Psoas muscle (tissue), 8 donors: ENCODE results near the gene WDR13. TPM values are rescaled to one million over a fixed set of nuclear protein-coding genes. Genes with fewer than 3 reads are reported as not detected.

ENCODE experiments used
- ATAC-seq, 4 donors: fragments of 200-7000 bp; cut with Tn5 transposase; one replicate each; pipeline ENCODE4 v1.9.1; 2020; ENCODE audit warnings: moderate library complexity in 3 of 4, mild to moderate bottlenecking in 2 of 4
- DNase-seq, 2 donors: peaks; one replicate each; pipeline ENCODE4 v3.0.0-alpha.2; 2020
- H3K27ac ChIP-seq: fragments of 200-600 bp; one replicate; pipeline ENCODE4 v1.8.0; 2022
- H3K27me3 ChIP-seq, 3 donors: fragments of 200-600 bp in 1 of 3; one replicate each; pipeline versions ENCODE4 v1.6.1 to v1.8.0; 2013 to 2022; ENCODE audit warnings: low read length in 2 of 3, mild to moderate bottlenecking in 2 of 3, moderate library complexity in 1 of 3; ENCODE audit not compliant: insufficient read depth in 3 of 3
- H3K36me3 ChIP-seq, 2 donors: fragments of 200-600 bp in 1 of 2; one replicate each; pipeline versions ENCODE4 v1.6.1 to v1.8.0; 2013 to 2022; ENCODE audit warnings: low read depth in 1 of 2, mild to moderate bottlenecking in 1 of 2, moderate library complexity in 1 of 2; ENCODE audit not compliant: insufficient read depth in 1 of 2
- H3K4me1 ChIP-seq: fragments of 200-600 bp; one replicate; pipeline ENCODE4 v1.8.0; 2022
- H3K4me3 ChIP-seq: fragments of 200-600 bp; one replicate; pipeline ENCODE4 v1.8.0; 2022; ENCODE audit warnings: mild to moderate bottlenecking
- H3K9me3 ChIP-seq: fragments of 200-600 bp; one replicate; pipeline ENCODE4 v1.8.0; 2022
- WGBS, 3 donors: extraction: QIAGEN DNeasy Blood & Tissue Kit; methylation state at CpG; one replicate each; pipeline versions ENCODE4 v1.1.6 to v1.1.7; 2013; 5-methylcytosine and 5-hydroxymethylcytosine counted together
- intact Hi-C, 2 donors: fragments of 100-400 bp; cut with DNase I; formaldehyde crosslinking; loops; one replicate each; pipeline versions ENCODE4 v1.11.0 to v1.14.2; 2022
- polyA plus RNA-seq, 3 donors: library from polyadenylated mRNA; stranded (reverse); fragments of 200-250 nt; gene quantifications; one replicate each; pipeline ENCODE4 v1.2.3, GENCODE V29; 2013
- total RNA-seq, 4 donors: library from RNA; stranded (reverse); fragmentation: NEBNext Ultra II Directional in 2 of 4; extraction: Animal tissue kit (Norgen Biotek cat#: 25700) in 2 of 4; gene quantifications; one replicate each; pipeline versions ENCODE4 v1.2.1 to v1.2.4, GENCODE V29; 2021 to 2023
- TF ChIP-seq, protein P1 (sequence below): fragments of 200-600 bp; IDR thresholded peaks from one replicate; pipeline ENCODE4 v1.8.0; 2022; ENCODE audit warnings: antibody characterized with exemption
- donor health status: healthy with polysubstance abuse.
- donor health status: DM: no; HTN: no; CAD: no; lungs with moderate emphysema.
- donor health status: Bipolar disorder and iron deficiency.
- donor health status: healthy.
- donor health status: DM: yes; HTN: yes; CAD: no.
- donor health status: DM: no; HTN: no; CAD: no.
- donor health status: DM: no; HTN: no; CAD: no.
- donor health status: DM: yes; HTN: yes; CAD: no.

Gene WDR13
- total and polyA plus RNA-seq, 7 donors: 103 to 171 (median 122) TPM

DNA sequence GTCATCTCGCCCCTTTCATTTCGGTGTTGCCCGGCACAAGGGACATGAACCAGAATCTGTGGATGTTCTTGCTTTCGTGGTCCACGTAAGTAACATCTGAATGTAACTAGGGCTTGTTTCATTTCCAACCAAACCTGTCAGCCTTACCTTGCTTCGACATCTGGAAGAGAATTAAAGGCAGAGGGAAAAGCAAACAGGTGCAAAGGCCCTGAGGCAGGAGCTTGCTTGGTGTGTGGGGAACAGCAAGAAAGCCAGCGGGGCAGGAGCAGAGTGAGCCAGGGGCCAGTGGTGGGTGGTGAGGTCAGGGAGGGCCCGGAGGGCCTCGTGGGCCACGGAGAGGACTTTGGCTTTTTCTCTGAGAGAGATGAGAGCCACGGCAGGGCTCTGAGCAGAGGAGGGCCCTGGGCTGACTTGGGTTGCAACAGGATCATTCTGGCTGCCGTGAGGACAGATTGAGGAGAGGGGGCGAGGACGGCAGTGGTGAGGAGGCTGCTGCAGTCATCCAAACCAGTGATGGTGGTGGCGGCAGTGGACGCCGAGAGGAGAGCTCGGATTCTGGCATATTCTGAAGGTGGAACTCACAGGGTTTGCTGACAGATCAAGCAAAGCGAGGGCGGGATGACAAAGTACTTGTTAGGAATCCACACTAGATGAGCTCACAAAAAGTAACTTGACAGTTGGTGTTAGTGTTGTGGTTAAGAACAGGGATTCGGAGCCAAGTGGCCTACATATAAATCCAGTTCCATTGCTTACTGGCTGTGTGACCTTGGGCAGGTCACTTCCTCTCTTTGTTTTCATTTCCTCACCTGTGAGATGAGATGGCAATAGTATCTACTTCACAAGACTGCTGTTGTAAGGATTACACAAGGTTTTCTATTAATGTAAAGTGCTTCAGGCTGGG is 6.8 kb upstream of the WDR13 start:
- ATAC-seq (peak in 3 of 4 donors; percentile 38 to 67 (median 48)), DNase-seq (no peak)
- Histone ChIP-seq H3K36me3 (no peaks in the 10 kb centered on the region), H3K27me3 (peaks cover 0 to 3% (median 0%) of the 10 kb centered on the region in 3 donors), H3K9me3 (no peaks in the 10 kb centered on the region), H3K4me1 (no peaks in the 10 kb centered on the region), H3K4me3 (no peak overlapping the region), H3K27ac (peak overlapping the region; percentile 27)
- TF ChIP-seq, protein P1, sequence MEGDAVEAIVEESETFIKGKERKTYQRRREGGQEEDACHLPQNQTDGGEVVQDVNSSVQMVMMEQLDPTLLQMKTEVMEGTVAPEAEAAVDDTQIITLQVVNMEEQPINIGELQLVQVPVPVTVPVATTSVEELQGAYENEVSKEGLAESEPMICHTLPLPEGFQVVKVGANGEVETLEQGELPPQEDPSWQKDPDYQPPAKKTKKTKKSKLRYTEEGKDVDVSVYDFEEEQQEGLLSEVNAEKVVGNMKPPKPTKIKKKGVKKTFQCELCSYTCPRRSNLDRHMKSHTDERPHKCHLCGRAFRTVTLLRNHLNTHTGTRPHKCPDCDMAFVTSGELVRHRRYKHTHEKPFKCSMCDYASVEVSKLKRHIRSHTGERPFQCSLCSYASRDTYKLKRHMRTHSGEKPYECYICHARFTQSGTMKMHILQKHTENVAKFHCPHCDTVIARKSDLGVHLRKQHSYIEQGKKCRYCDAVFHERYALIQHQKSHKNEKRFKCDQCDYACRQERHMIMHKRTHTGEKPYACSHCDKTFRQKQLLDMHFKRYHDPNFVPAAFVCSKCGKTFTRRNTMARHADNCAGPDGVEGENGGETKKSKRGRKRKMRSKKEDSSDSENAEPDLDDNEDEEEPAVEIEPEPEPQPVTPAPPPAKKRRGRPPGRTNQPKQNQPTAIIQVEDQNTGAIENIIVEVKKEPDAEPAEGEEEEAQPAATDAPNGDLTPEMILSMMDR: no peak
- WGBS, 3 donors: 80 to 88% (median 88%) methylated on average over 20 to 21 of the region's 21 CpGs
- intact Hi-C loops: no loop called here

DNA sequence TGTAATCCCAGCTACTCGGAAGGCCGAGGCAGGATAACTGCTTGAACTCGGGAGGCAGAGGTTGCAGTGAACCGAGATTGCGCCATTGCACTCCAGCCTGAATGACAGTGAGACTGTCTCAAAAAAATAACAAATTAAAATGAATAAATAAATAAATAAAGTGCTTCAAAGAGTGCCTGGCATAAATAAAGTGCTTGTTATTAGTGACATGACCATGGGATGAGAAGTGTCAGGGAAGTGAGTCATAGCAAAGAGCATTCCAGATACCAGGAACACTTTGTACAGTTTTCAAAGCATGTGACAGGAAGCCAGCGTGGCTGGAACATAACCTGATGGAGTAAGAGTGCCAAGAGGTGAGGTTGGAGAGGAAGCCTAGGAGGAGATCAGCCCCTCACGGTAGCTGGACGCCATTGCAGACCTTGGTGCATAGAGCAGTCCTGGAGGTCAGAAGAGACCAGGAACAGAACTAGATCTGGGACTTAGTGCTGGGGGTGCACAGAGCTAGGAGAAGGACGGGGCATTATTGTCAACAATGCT is 6.0 kb upstream of the WDR13 start:
- no peaks in the 10 kb centered on the region for H3K4me1 ChIP-seq
- ATAC-seq (peak; percentile 55 to 91 (median 87)), DNase-seq (no peak)
- H3K36me3 ChIP-seq: no peaks in the 10 kb centered on the region
- TF ChIP-seq, protein P1: no peak
- H3K9me3 ChIP-seq: no peaks in the 10 kb centered on the region
- intact Hi-C loops: no loop called here
- WGBS, 3 donors: 59 to 67% (median 63%) methylated on average over 9 of the region's 9 CpGs
- no peak overlapping the region for H3K4me3 ChIP-seq
- H3K27me3 ChIP-seq: peaks cover 0 to 3% (median 0%) of the 10 kb centered on the region in 3 donors
- peak overlapping the region; percentile 27 for H3K27ac ChIP-seq

DNA sequence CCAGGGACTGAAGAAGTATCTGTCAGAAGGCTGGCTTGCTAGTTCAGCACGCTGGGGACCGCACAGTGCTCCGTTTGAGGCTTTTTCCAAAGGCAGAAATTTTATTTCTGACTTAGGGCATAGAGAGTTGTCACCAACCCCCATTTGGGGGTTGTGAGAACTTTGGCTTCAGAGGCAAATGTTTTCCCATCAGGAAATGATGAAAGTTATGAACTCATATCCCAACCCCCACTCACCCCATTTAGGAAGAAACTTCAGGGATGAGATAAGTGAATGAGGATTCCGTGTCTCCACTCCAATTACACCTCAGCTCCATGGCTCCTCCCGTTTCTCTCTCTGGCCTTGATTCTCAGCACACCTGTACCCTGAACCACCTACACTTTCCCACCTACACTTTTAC is 4.3 kb upstream of the WDR13 start:
- no peak overlapping the region for H3K27ac ChIP-seq
- intact Hi-C loops: no loop called here
- TF ChIP-seq, protein P1: no peak
- no peaks in the 10 kb centered on the region for H3K4me1 ChIP-seq
- WGBS, 3 donors: 62 to 80% (median 78%) methylated on average over 5 of the region's 5 CpGs
- DNase-seq (no peak), ATAC-seq (no peak)
- no peaks in the 10 kb centered on the region for H3K36me3 ChIP-seq
- peaks cover 0 to 3% (median 0%) of the 10 kb centered on the region in 3 donors for H3K27me3 ChIP-seq
- H3K9me3 ChIP-seq: no peaks in the 10 kb centered on the region
- H3K4me3 ChIP-seq: no peak overlapping the region

DNA sequence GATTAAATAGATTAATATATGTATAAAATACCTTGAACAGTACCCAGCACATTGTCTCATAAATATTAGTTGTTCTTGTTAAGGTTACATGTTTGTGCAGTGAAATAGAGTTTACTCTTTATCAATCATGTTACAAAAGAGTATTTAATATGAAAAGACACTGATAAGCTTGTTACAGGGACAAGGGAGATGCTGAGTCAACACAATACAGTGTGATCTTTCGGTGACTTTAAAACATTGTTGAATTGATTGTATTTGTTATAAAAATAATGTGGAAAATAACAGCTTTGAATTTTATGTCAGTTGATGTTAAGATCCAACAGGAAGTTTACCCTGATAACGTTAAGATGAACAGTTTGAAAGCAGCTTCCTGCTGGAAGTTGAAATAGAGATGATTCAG is 1.4 kb upstream of the WDR13 start:
- TF ChIP-seq, protein P1: no peak
- DNase-seq (no peak), ATAC-seq (no peak)
- Histone ChIP-seq H3K4me1 (no peaks in the 10 kb centered on the region), H3K27me3 (peaks cover 0 to 3% (median 0%) of the 10 kb centered on the region in 3 donors), H3K4me3 (no peak overlapping the region), H3K36me3 (peaks cover 0 to 22% of the 10 kb centered on the region in 2 donors), H3K27ac (no peak overlapping the region), H3K9me3 (no peaks in the 10 kb centered on the region)
- intact Hi-C loops: no loop called here
- 70 to 77% (median 75%) methylated on average over 2 of the region's 2 CpGs for WGBS, 3 donors
